ENCODE measurements around the gene GSG1L.

- TF ChIP-seq POLR2A (IDR thresholded peaks at IDR 0.05) (no peak), CTCF (IDR thresholded peaks at IDR 0.05) (no peak)
These were observed 89.8 kb downstream of the GSG1L start for GRCh38 chr16:27973678-27974077.

All from adrenal gland (tissue), 5 donors.